GM12892 (cell line): ENCODE data around the gene TMEM163.

Source experiments
- POLR2A ChIP-seq: IDR thresholded peaks from 2 replicates; pipeline ENCODE4 v1.6.1; 2011; ENCODE audit warnings: low read depth, low read length, control low read depth
- POLR2AphosphoS5 ChIP-seq: IDR thresholded peaks from 2 replicates; pipeline ENCODE4 v1.6.1; 2011; ENCODE audit warnings: low read depth, low read length, control low read depth
- TAF1 ChIP-seq: IDR thresholded peaks from 2 replicates; pipeline ENCODE4 v1.6.1; 2011; ENCODE audit warnings: low read depth, mild to moderate bottlenecking, control low read depth, low read length, borderline replicate concordance

DNA sequence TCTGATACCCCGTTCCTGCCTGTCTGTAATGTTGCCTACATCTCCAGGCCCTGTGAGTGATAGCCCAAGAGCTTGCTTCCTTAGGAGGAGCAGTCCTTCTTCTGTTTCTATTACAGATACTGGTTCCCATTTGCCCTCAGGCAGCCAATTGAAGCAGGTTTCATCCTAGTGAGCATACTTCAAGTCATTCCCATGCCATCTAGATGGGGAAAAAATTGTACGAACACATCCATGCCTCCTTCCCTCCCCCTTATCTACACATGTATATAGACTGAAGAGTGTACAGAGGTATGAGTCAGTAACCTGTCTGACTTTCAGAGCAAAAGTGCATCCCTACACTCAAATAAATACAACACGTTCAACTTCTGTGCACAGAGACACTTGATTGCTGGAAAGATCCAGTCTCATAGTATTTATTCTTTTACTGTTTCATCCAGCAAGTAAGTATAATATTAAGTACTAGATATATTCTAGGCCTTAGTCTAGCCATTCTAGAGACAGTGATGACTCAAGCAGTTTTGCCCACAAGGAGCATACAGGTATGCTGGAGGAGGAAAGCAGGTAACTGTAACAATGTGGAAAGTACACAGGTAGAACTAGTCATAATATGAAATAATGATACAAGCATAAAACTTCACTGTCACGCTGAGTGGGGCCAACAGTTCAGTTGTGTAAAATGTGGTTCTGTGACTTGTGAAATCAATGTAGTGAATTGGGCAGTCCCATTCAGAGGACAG is 311.5 kb downstream of the TMEM163 start:
- no peak for TF ChIP-seq POLR2A
- no peak for TF ChIP-seq POLR2AphosphoS5
- no peak for TF ChIP-seq TAF1
